K562 (cell line): Measurements from ENCODE around the gene ZFP36.

Experiments used
- BCLAF1 ChIP-seq, 2 experiments: fragments of 450-650 bp in 1 of 2; IDR thresholded peaks; 2 replicates each; pipeline ENCODE4 v1.6.1; 2011 to 2017; ENCODE audit warnings: low read depth in 2 of 2, antibody characterized with exemption in 1 of 2, borderline replicate concordance in 1 of 2, low read length in 1 of 2, mild to moderate bottlenecking in 1 of 2, mixed read lengths in 1 of 2; ENCODE audit not compliant: control insufficient read depth in 1 of 2
- CHD2 ChIP-seq: IDR thresholded peaks from 2 replicates; pipeline ENCODE4 v1.6.1; 2011; ENCODE audit warnings: low read depth, low read length
- CREBBP ChIP-seq: IDR thresholded peaks from one replicate; pipeline ENCODE4 v1.6.1; 2012; ENCODE audit warnings: low read depth, mild to moderate bottlenecking, control low read depth, inconsistent platforms, low read length
- MYC ChIP-seq, 2 experiments: fragments of 250-450 bp in 1 of 2; sonication (Bioruptor Pico) in 1 of 2; IDR thresholded peaks; 2 replicates each; pipeline versions ENCODE4 v1.5.1 to v1.6.1; 2012 to 2021; ENCODE audit warnings: low read depth in 2 of 2, borderline replicate concordance in 1 of 2, improper control_type of control experiment in 1 of 2, low read length in 1 of 2, mild to moderate bottlenecking in 1 of 2, moderate library complexity in 1 of 2
- NCOR1 ChIP-seq: fragments of 450-650 bp; IDR thresholded peaks from 2 replicates; pipeline ENCODE4 v1.6.1; 2016; ENCODE audit warnings: mild to moderate bottlenecking, moderate library complexity
- TRIM24 ChIP-seq, 2 experiments: fragments of 450-650 bp; IDR thresholded peaks; 2 replicates each; pipeline ENCODE4 v1.6.1; 2016
- ZNF24 ChIP-seq: fragments of 450-650 bp; IDR thresholded peaks from 2 replicates; pipeline ENCODE4 v1.6.1; 2016
- ZNF3 ChIP-seq: fragments of 250-450 bp; sonication (Bioruptor Pico); IDR thresholded peaks from 2 replicates; pipeline ENCODE4 v1.5.0; 2021; ENCODE audit warnings: mild to moderate bottlenecking, moderate library complexity
- TF ChIP-seq, protein P1 (sequence below): fragments of 250-450 bp; sonication (Bioruptor Pico); IDR thresholded peaks from 2 replicates; pipeline ENCODE4 v1.5.0; 2020; ENCODE audit warnings: mild to moderate bottlenecking, borderline replicate concordance
- TF ChIP-seq, protein P2 (sequence below): fragments of 450-650 bp; formaldehyde crosslinking; IDR thresholded peaks from 2 replicates; pipeline ENCODE4 v1.4.0; 2020; ENCODE audit warnings: mild to moderate bottlenecking, moderate library complexity
- TF ChIP-seq, protein P3 (sequence below), 3 experiments: IDR thresholded peaks in 2 of 3; conservative IDR thresholded peaks in 1 of 3; 2 replicates each; pipeline ENCODE4 v1.5.1; 2011 to 2012; ENCODE audit warnings: low read length in 3 of 3, mild to moderate bottlenecking in 3 of 3, control low read depth in 2 of 3, improper control_type of control experiment in 1 of 3, inconsistent platforms in 1 of 3, low read depth in 1 of 3, mixed read lengths in 1 of 3, moderate library complexity in 1 of 3; ENCODE audit not compliant: insufficient read depth in 2 of 3

- TF ChIP-seq CHD2 = no peak
- no peak for TF ChIP-seq NCOR1
- TF ChIP-seq, protein P1, sequence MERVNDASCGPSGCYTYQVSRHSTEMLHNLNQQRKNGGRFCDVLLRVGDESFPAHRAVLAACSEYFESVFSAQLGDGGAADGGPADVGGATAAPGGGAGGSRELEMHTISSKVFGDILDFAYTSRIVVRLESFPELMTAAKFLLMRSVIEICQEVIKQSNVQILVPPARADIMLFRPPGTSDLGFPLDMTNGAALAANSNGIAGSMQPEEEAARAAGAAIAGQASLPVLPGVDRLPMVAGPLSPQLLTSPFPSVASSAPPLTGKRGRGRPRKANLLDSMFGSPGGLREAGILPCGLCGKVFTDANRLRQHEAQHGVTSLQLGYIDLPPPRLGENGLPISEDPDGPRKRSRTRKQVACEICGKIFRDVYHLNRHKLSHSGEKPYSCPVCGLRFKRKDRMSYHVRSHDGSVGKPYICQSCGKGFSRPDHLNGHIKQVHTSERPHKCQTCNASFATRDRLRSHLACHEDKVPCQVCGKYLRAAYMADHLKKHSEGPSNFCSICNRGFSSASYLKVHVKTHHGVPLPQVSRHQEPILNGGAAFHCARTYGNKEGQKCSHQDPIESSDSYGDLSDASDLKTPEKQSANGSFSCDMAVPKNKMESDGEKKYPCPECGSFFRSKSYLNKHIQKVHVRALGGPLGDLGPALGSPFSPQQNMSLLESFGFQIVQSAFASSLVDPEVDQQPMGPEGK = no peak
- TF ChIP-seq, protein P2, sequence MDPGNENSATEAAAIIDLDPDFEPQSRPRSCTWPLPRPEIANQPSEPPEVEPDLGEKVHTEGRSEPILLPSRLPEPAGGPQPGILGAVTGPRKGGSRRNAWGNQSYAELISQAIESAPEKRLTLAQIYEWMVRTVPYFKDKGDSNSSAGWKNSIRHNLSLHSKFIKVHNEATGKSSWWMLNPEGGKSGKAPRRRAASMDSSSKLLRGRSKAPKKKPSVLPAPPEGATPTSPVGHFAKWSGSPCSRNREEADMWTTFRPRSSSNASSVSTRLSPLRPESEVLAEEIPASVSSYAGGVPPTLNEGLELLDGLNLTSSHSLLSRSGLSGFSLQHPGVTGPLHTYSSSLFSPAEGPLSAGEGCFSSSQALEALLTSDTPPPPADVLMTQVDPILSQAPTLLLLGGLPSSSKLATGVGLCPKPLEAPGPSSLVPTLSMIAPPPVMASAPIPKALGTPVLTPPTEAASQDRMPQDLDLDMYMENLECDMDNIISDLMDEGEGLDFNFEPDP (CRISPR knock-in tag) = no peak
- no peak for TF ChIP-seq ZNF24
- TF ChIP-seq, protein P3, sequence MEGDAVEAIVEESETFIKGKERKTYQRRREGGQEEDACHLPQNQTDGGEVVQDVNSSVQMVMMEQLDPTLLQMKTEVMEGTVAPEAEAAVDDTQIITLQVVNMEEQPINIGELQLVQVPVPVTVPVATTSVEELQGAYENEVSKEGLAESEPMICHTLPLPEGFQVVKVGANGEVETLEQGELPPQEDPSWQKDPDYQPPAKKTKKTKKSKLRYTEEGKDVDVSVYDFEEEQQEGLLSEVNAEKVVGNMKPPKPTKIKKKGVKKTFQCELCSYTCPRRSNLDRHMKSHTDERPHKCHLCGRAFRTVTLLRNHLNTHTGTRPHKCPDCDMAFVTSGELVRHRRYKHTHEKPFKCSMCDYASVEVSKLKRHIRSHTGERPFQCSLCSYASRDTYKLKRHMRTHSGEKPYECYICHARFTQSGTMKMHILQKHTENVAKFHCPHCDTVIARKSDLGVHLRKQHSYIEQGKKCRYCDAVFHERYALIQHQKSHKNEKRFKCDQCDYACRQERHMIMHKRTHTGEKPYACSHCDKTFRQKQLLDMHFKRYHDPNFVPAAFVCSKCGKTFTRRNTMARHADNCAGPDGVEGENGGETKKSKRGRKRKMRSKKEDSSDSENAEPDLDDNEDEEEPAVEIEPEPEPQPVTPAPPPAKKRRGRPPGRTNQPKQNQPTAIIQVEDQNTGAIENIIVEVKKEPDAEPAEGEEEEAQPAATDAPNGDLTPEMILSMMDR (IDR thresholded peaks at IDR 0.05 in 2 of 3, conservative IDR thresholded peaks at IDR 0.05 in 1 of 3; ENCODE audit: insufficient read depth in 2 of 3, low read depth in 1 of 3, low read length in 3 of 3) = no peak
- TF ChIP-seq MYC (IDR thresholded peaks at IDR 0.05; ENCODE audit: low read depth, low read length) = no peak
- TF ChIP-seq MYC (CRISPR knock-in tag; IDR thresholded peaks at IDR 0.05; ENCODE audit: borderline replicate concordance, low read depth) = no peak
- TF ChIP-seq CREBBP = no peak
- TF ChIP-seq BCLAF1 (IDR thresholded peaks at IDR 0.05; ENCODE audit: borderline replicate concordance in 1 of 2, control insufficient read depth in 1 of 2, low read depth in 2 of 2, low read length in 1 of 2) = no peak
- TF ChIP-seq TRIM24 (IDR thresholded peaks at IDR 0.05) = no peak
- no peak for TF ChIP-seq ZNF3 (CRISPR knock-in tag)
These were observed 43.7 kb upstream of the ZFP36 start for GRCh38 chr19:39362682-39363657.
